ENCODE measurements around the gene OXTR.

- TF ChIP-seq EZH2phosphoT487 (IDR thresholded peaks at IDR 0.05; ENCODE audit: borderline replicate concordance, low read length) (no peak), CTCF (conservative IDR thresholded peaks at IDR 0.05; ENCODE audit: low read depth, low read length) (peak; percentile 99), EZH2 (IDR thresholded peaks at IDR 0.05; ENCODE audit: low read length, unreplicated experiment) (no peak)
Observed at GRCh38 chr3:8769088-8769822, at the start of gene OXTR.

All from PC-3 (cell line).